Memory B cell (primary cell): ENCODE measurements around the gene PXDC1.

Experiments used
- ATAC-seq: fragments of 150-1000 bp; cut with Tn5 transposase; 2 replicates; pipeline ENCODE4 v1.10.0; 2021; ENCODE audit warnings: low read depth, mild to moderate bottlenecking, moderate library complexity
- DNase-seq, 2 donors: peaks; one replicate each; pipeline ENCODE4 v3.0.0; 2022; ENCODE audit warnings: low spot score in 2 of 2
- H3K27ac Mint-ChIP-seq: one replicate; pipeline ENCODE4 v1.8.0; 2022; ENCODE audit warnings: mild to moderate bottlenecking, moderate library complexity, mixed read lengths
- H3K27me3 Mint-ChIP-seq: one replicate; pipeline ENCODE4 v1.8.0; 2022; ENCODE audit warnings: mixed read lengths
- H3K36me3 Mint-ChIP-seq: one replicate; pipeline ENCODE4 v1.8.0; 2022; ENCODE audit warnings: mild to moderate bottlenecking, mixed read lengths
- H3K4me1 Mint-ChIP-seq: one replicate; pipeline ENCODE4 v1.8.0; 2022; ENCODE audit warnings: mixed read lengths
- H3K4me3 Mint-ChIP-seq: one replicate; pipeline ENCODE4 v1.8.0; 2022; ENCODE audit warnings: mild to moderate bottlenecking, moderate library complexity, mixed read lengths
- H3K9me3 Mint-ChIP-seq: one replicate; pipeline ENCODE4 v1.8.0; 2022; ENCODE audit warnings: mixed read lengths

PXDC1 gene

GRCh38 chr6:3789018-3789895, 37.7 kb upstream of the PXDC1 start:
- no peak for DNase-seq
- no peak for ATAC-seq
- H3K27me3 Mint-ChIP-seq: no peaks in the 10 kb centered on the region
- H3K4me3 Mint-ChIP-seq: no peak overlapping the region
- no peaks in the 10 kb centered on the region for H3K9me3 Mint-ChIP-seq
- no peaks in the 10 kb centered on the region for H3K36me3 Mint-ChIP-seq
- peaks cover 21% of the 10 kb centered on the region for H3K4me1 Mint-ChIP-seq
- H3K27ac Mint-ChIP-seq: no peak overlapping the region

GRCh38 chr6:3788408-3789017, 37.0 kb upstream of the PXDC1 start:
- no peak for ATAC-seq
- H3K27ac Mint-ChIP-seq: no peak overlapping the region
- no peak overlapping the region for H3K4me3 Mint-ChIP-seq
- no peak for DNase-seq
- no peaks in the 10 kb centered on the region for H3K27me3 Mint-ChIP-seq
- peaks cover 14% of the 10 kb centered on the region for H3K4me1 Mint-ChIP-seq
- H3K36me3 Mint-ChIP-seq: no peaks in the 10 kb centered on the region
- no peaks in the 10 kb centered on the region for H3K9me3 Mint-ChIP-seq

GRCh38 chr6:3786141-3786540, 34.6 kb upstream of the PXDC1 start:
- Mint-ChIP-seq H3K9me3 (no peaks in the 10 kb centered on the region), H3K27me3 (no peaks in the 10 kb centered on the region), H3K36me3 (no peaks in the 10 kb centered on the region), H3K4me1 (peaks cover 3% of the 10 kb centered on the region), H3K27ac (no peak overlapping the region), H3K4me3 (no peak overlapping the region)
- DNase-seq: no peak
- ATAC-seq: no peak

- no peak overlapping the region for H3K4me3 Mint-ChIP-seq
- H3K27me3 Mint-ChIP-seq: no peaks in the 10 kb centered on the region
- no peaks in the 10 kb centered on the region for H3K4me1 Mint-ChIP-seq
- no peak overlapping the region for H3K27ac Mint-ChIP-seq
- no peak for DNase-seq
- no peaks in the 10 kb centered on the region for H3K9me3 Mint-ChIP-seq
- ATAC-seq: no peak
- H3K36me3 Mint-ChIP-seq: no peaks in the 10 kb centered on the region
Measured at GRCh38 chr6:3785745-3786098, 34.2 kb upstream of the PXDC1 start.

GRCh38 chr6:3784885-3785744, 33.6 kb upstream of the PXDC1 start:
- Mint-ChIP-seq H3K27me3 (no peaks in the 10 kb centered on the region), H3K36me3 (no peaks in the 10 kb centered on the region), H3K27ac (no peak overlapping the region), H3K9me3 (no peaks in the 10 kb centered on the region), H3K4me3 (no peak overlapping the region), H3K4me1 (no peaks in the 10 kb centered on the region)
- no peak for ATAC-seq
- no peak for DNase-seq

- Mint-ChIP-seq H3K27ac (no peak overlapping the region), H3K9me3 (no peaks in the 10 kb centered on the region), H3K36me3 (no peaks in the 10 kb centered on the region), H3K4me1 (no peaks in the 10 kb centered on the region), H3K27me3 (no peaks in the 10 kb centered on the region), H3K4me3 (no peak overlapping the region)
- ATAC-seq: no peak
- no peak for DNase-seq
Measured at GRCh38 chr6:3784423-3784822, 32.9 kb upstream of the PXDC1 start.

- no peak overlapping the region for H3K27ac Mint-ChIP-seq
- DNase-seq (no peak), ATAC-seq (no peak)
- H3K27me3 Mint-ChIP-seq: no peaks in the 10 kb centered on the region
- no peak overlapping the region for H3K4me3 Mint-ChIP-seq
- H3K36me3 Mint-ChIP-seq: no peaks in the 10 kb centered on the region
- H3K9me3 Mint-ChIP-seq: no peaks in the 10 kb centered on the region
- no peaks in the 10 kb centered on the region for H3K4me1 Mint-ChIP-seq
Measured at GRCh38 chr6:3782876-3783832, 31.6 kb upstream of the PXDC1 start.

- Mint-ChIP-seq H3K27me3 (peaks cover 5% of the 10 kb centered on the region), H3K36me3 (no peaks in the 10 kb centered on the region), H3K27ac (no peak overlapping the region), H3K4me3 (no peak overlapping the region), H3K4me1 (peaks cover 6% of the 10 kb centered on the region), H3K9me3 (no peaks in the 10 kb centered on the region)
- no peak for DNase-seq
- no peak for ATAC-seq
Measured at GRCh38 chr6:3781504-3781903, 30.0 kb upstream of the PXDC1 start.

GRCh38 chr6:3779574-3779849, 28.0 kb upstream of the PXDC1 start:
- DNase-seq: no peak
- Mint-ChIP-seq H3K4me3 (no peak overlapping the region), H3K27ac (no peak overlapping the region), H3K36me3 (no peaks in the 10 kb centered on the region), H3K4me1 (peaks cover 6% of the 10 kb centered on the region), H3K9me3 (no peaks in the 10 kb centered on the region), H3K27me3 (peaks cover 5% of the 10 kb centered on the region)
- no peak for ATAC-seq

- H3K27me3 Mint-ChIP-seq: peaks cover 5% of the 10 kb centered on the region
- no peaks in the 10 kb centered on the region for H3K9me3 Mint-ChIP-seq
- no peak overlapping the region for H3K27ac Mint-ChIP-seq
- peaks cover 6% of the 10 kb centered on the region for H3K4me1 Mint-ChIP-seq
- no peak overlapping the region for H3K4me3 Mint-ChIP-seq
- no peak for ATAC-seq
- no peaks in the 10 kb centered on the region for H3K36me3 Mint-ChIP-seq
- no peak for DNase-seq
Measured at GRCh38 chr6:3778701-3779573, 27.4 kb upstream of the PXDC1 start.

GRCh38 chr6:3777730-3778461, 26.4 kb upstream of the PXDC1 start:
- H3K27me3 Mint-ChIP-seq: peaks cover 5% of the 10 kb centered on the region
- no peak for ATAC-seq
- H3K27ac Mint-ChIP-seq: no peak overlapping the region
- no peaks in the 10 kb centered on the region for H3K9me3 Mint-ChIP-seq
- H3K4me3 Mint-ChIP-seq: no peak overlapping the region
- peaks cover 6% of the 10 kb centered on the region for H3K4me1 Mint-ChIP-seq
- no peak for DNase-seq
- no peaks in the 10 kb centered on the region for H3K36me3 Mint-ChIP-seq

- DNase-seq: no peak
- no peak overlapping the region for H3K27ac Mint-ChIP-seq
- H3K4me1 Mint-ChIP-seq: peaks cover 6% of the 10 kb centered on the region
- H3K27me3 Mint-ChIP-seq: peaks cover 5% of the 10 kb centered on the region
- ATAC-seq: no peak
- no peak overlapping the region for H3K4me3 Mint-ChIP-seq
- no peaks in the 10 kb centered on the region for H3K36me3 Mint-ChIP-seq
- H3K9me3 Mint-ChIP-seq: no peaks in the 10 kb centered on the region
Measured at GRCh38 chr6:3776881-3777507, 25.5 kb upstream of the PXDC1 start.
